Right ventricle myocardium inferior (tissue), 1 donor: ENCODE measurements around the gene DNAJC21. TPM values are rescaled to one million over a fixed set of nuclear protein-coding genes. Genes with fewer than 3 reads are reported as not detected.

ENCODE experiments used
- ATAC-seq: fragments of 200-7000 bp; cut with Tn5 transposase; one replicate; pipeline ENCODE4 v1.9.1; 2020; ENCODE audit warnings: mild to moderate bottlenecking, moderate library complexity
- DNase-seq: peaks from one replicate; pipeline ENCODE4 v3.0.0; 2021; ENCODE audit errors: missing footprints
- intact Hi-C: fragments of 100-400 bp; cut with DNase I; formaldehyde crosslinking; loops from one replicate; pipeline ENCODE4 v1.11.0; 2022
- total RNA-seq: library from RNA; stranded (reverse); fragmentation: NEBNext Ultra II Directional; extraction: Animal tissue kit (Norgen Biotek cat#: 25700); gene quantifications from one replicate; pipeline ENCODE4 v1.2.1, GENCODE V29; 2021
- donor health status: DM: no; HTN: yes; CAD: no; lungs with severe emphysema.

The DNAJC21 gene
- total RNA-seq, 1 donor from 2014 or later: 55.5 TPM

DNA sequence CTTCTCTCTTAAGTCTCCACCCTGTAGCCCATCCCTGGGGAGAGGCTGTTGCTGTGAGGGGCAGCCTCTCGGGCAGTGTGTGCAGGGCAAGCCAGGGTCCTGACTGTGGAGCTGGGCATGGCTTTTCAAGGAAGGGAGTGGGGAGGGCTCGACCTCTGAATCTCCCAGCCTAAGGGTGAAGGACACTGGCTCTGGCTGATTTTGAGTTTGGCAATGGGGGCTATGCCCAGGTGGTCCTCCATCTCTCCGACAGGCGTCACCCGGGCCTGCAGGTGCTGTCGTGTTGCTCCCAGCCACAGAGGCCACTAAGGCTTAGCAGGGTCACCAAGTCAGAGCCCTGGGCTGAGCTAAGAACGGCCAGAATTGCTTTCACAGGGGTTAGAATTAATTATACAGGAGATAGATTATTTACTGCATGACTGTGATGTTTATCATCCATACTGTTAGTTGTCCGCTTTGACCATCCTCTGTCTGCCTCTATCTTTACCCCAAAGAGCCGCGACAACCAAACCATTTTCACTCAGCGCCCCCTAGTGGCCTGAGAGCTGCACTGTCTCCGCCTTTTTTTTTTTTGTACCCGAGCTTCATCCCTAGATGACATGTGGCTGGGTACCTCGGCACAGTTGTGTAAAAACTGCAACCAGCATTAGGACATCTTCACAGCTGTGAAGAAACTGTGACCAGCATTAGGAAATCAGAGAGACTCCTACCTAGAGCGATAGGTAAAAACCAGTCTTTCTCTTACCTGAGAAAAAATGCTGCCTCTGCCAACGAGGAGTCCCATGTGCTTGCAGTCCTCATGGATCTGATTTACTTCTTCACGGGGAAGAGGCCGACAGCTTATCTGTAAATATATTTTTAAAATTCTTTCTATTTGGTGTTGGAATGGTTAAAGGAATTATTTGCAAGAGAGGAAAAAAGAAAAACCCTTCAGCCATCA, 73.9 kb downstream of the DNAJC21 start:
- intact Hi-C loops: loop anchor here (5.0 to 10.0 kb wide), 2 partner anchors 41 to 518 kb away; no protein-coding TSS in a partner anchor
- DNase-seq: no peak

DNA sequence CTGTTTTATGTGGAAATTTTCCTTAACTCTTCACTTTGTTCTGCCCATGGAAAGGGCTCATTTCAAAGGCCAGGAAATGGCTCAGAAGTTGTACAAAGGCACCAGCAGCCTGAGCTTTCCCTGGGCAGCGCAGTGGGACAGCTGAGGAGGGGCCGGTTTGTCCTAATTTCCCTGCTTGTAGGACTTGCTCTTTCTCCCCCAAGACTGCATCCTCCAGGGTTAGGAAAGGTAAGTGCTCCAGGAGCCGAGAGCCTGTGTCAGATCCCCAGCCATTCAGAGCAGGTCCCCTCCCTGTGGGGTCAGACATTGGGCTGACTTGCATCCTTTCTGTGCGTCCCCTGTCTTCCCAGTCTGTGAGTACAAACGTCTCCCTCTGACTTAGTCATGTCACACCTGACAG, 74.8 kb downstream of the DNAJC21 start:
- DNase-seq (no peak), ATAC-seq (no peak)
- intact Hi-C loops: loop anchor here (5.0 to 10.0 kb wide), 2 partner anchors 42 to 519 kb away; no protein-coding TSS in a partner anchor

More for the DNA sequence above, 73.9 kb downstream of the DNAJC21 start:
- ATAC-seq: no peak

DNA sequence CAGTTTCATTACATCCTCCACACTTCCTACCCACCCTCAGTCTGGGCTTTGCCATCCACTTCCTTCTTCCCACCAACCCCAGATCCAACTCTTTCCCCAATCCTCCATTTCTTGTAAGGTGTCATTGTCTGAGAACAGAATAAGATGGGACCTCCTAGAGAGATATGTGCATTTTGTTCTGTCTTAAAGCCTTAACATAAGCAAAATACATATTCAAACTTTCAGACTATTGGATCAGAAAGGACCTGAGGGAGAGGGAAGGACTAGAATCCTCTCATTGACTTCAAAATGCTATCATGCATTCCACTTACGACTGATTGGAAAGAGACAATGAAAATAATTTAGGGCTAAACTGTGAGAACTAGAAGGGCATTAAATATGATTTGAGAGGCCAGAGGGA, 75.4 kb downstream of the DNAJC21 start:
- DNase-seq: no peak
- no peak for ATAC-seq
- intact Hi-C loops: loop anchor here (5.0 to 10.0 kb wide), 2 partner anchors 42 to 520 kb away; no protein-coding TSS in a partner anchor

Other genes with a start within 250 kb of the DNAJC21 start
- not detected for gene TTC23L, start 90.4 kb upstream of the DNAJC21 start, total RNA-seq
- 22.7 TPM for gene RAD1, start 14.1 kb upstream of the DNAJC21 start, total RNA-seq
- 10.3 TPM for gene BRIX1, start 13.8 kb upstream of the DNAJC21 start, total RNA-seq
- gene AGXT2, start 118.4 kb downstream of the DNAJC21 start, total RNA-seq: not detected